Fibroblast of skin of right quadriceps (primary cell): ENCODE results near the gene SLC2A1.

Source experiments
- DNase-seq: peaks from one replicate; pipeline ENCODE4 v3.0.0-alpha.2; 2013

The SLC2A1 gene

DNA sequence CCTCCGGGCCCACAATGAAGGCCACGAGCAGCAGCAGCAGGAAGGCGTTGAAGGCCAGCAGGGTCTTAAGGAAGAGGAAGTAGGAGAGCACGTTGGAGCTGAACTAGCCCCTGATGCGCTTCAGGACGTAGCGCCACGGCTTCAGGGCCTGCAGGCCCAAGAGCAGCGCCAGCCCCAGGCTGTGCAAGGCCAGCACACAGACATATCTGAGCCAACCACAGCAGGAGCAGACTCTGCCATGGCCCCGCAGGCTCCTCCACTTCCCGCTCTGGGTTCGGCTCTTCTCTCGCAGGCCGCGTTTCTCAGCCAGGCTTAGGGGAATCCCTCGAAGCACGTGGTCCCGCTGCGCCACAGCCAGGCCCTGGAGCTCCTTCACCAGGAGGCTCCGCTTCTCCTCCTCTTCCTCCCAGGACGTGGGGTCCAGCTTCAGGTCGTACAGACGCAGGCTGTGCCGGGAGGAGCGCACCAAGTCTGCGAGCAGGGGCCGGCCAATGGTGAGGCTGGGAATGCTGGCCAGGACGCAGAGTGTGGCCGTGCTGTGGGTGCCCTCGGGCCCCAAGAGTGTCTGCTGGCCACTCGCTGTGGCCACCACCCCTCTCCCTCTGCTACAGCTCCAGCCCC lies 70.5 kb downstream of the SLC2A1 start:
- no peak for DNase-seq

DNA sequence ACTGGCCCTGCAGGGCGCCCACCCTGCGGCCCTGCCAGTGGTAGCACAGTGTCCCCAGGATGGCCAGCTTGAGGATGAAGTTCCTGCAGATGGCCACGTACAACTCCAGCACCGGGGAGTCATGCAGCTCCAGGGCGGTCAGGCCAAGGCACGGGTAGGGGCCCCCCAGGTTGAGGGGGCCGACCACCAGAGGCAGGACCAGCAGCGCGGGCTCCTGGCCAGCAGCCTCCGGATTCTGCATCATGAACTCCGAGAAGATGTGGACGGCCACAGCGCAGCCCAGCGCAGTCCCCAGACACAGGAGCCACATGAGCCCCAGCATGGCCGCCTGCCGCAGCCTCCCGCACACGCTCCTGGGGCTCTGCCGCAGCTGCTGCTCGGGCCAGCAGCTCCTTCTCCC lies 71.3 kb downstream of the SLC2A1 start:
- no peak for DNase-seq

DNA sequence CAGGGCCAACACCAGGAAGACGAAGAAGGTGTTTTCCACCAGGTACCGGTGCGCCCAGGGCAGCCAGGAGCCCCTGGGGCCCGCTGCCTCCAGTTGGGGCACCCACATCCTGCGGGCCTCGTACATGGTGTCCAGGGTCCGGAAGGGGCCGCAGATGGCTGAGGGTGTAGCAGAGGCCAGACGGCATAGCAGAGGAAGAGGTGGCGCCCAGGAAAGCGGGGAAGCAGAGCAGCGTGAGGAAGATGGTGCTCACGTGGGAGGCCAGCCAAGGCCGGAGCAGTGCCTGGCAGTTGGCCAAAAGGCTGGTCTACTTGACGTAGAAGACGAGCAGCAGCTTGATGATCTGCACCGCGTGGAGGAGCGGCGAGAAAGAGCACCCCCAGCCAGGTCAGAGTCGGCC lies 71.9 kb downstream of the SLC2A1 start:
- no peak for DNase-seq

DNA sequence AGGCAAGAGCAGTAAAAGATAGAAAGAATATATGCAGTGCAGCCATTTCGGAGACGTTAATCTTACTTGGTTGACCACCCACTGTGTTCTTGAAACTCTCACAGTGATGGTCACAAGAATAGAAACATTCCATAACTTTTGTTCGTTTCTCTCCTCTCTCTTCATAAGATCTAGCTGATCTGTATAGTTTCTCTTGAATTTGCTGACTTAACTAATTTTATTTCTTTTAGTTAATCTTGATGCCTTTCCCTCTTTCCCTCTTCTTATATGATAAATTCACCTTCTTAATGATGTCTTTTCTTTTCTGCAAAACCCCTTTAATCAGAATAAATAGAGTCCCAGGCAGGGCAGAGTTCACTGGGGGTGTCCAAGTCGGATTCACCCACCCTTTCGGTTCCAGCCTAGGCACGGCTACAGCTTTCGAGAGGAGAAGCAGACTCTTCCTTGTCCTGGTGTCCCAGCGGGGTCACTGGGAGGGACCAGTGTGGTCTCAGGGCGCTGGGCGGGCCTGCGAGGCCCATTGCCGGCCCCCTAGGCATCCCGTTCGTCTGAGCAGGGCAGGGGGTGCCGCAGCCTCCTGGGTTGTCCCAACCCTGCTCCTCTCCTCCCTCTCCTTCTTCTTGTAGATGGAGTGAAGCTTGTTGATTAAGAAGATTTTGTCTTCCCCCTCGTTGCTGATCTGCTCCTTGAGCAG lies 72.5 kb downstream of the SLC2A1 start:
- DNase-seq: no peak

DNA sequence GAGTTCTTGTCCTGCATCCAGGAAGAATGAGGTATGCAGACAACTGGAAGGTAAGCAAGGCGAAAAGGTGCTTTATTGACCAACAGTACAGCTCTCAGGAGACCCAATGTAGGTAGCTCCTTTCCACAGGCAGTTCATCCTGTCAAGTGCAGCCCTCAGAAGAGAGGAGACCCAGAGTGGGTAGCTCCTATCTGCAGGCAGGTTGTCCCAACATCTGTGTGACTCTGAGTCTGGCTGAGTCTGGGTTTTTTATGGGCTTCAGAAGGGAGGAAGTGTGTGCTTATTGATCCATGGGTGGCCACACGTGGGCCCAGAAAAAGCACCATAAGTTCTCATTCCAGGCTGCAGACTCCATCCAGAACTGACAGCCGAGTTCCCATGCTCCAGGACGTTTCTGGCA lies 78.3 kb downstream of the SLC2A1 start:
- DNase-seq: no peak

DNA sequence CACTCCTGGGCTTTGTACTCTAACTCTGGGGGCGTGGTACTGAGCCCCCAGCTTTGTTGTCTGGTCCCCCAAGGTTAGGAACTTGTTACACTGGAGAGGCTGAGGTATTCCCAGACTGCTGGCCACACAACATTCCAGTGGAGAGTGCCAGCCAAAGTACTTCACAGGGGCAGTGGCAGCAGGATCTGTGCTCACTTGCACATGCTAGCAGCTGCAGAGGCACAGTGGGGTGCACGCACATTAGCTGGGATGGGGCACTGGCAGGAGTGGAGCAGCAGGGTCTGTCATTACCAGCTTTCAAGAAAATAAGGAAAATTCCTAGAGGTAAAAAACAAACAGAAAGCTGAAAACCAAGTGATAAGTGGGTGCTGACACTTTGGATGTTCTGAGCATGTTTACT lies 81.3 kb downstream of the SLC2A1 start:
- no peak for DNase-seq

DNA sequence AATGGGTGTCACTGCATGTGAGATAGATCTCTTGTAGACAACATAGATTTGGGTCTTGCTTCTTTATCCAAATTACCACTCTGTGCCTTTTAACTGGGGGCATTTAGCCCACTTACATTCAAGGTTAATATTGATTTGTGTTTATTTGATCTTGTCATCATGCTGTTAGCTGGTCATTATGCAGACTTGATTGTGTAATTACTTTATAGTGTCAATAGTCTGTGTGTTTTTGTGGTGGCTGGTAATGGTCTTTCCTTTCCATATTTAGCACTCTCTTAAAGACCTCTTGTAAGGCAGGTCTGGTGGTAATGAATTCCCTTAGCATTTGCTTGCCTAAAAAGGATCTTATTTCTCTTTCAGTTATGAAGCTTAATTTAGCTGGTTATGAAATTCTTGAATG lies 82.7 kb downstream of the SLC2A1 start:
- DNase-seq: no peak
